Uterus (tissue), 2 donors: ENCODE measurements around the gene ZNF429.

ENCODE experiments used
- POLR2A ChIP-seq, 2 donors: fragments of 450-650 bp; IDR thresholded peaks; one replicate each; pipeline ENCODE4 v1.6.1; 2016; ENCODE audit warnings: antibody characterized with exemption in 2 of 2, mild to moderate bottlenecking in 1 of 2, moderate library complexity in 1 of 2
- TF ChIP-seq, protein P1 (sequence below), 4 experiments: fragments of 200-600 bp in 2 of 4; fragments of 450-650 bp in 2 of 4; sonication (generic) in 2 of 4; IDR thresholded peaks; one replicate each; pipeline ENCODE4 v1.5.1; 2016 to 2019; ENCODE audit warnings: antibody characterized with exemption in 4 of 4, mild to moderate bottlenecking in 2 of 4, moderate library complexity in 1 of 4

DNA sequence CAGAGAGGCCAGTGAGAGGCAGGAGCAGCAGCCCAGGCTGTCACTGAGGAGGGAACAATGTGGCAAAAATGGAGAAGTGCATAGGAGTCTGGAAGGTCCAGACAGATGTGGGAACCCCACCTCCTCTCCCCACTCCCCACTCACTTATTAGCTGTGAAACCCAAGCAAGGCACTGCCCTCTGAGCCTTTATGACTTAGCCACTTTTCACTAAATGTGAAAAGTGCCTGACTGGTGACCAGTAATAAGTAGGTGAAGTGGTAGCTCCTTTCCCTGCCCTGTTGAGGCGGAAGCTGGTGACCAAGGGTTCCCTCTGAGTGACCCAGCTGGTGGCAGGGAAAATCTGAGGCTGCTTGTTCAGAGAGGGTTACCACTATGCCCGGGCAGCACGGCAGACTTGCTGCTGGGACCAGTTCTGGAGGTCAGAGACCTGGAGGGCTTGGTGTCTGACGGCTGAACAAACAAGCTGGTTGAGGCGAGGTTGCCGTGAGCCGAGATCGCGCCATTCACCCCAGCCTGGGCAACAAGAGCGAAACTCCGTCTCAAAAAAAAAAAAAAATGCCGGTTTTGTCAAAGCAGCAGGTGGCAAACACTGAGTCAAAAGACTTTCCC lies 80.0 kb downstream of the ZNF429 start:
- TF ChIP-seq, protein P1, sequence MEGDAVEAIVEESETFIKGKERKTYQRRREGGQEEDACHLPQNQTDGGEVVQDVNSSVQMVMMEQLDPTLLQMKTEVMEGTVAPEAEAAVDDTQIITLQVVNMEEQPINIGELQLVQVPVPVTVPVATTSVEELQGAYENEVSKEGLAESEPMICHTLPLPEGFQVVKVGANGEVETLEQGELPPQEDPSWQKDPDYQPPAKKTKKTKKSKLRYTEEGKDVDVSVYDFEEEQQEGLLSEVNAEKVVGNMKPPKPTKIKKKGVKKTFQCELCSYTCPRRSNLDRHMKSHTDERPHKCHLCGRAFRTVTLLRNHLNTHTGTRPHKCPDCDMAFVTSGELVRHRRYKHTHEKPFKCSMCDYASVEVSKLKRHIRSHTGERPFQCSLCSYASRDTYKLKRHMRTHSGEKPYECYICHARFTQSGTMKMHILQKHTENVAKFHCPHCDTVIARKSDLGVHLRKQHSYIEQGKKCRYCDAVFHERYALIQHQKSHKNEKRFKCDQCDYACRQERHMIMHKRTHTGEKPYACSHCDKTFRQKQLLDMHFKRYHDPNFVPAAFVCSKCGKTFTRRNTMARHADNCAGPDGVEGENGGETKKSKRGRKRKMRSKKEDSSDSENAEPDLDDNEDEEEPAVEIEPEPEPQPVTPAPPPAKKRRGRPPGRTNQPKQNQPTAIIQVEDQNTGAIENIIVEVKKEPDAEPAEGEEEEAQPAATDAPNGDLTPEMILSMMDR (IDR thresholded peaks at IDR 0.05), result no peak
- TF ChIP-seq POLR2A (IDR thresholded peaks at IDR 0.05), result no peak
